BLaER1 (cell line): ENCODE measurements around the gene SMCHD1.
"Not testable (repeated sequence)": the region's sequence is repeated elsewhere in the genome, so short reads cannot be mapped to it uniquely, and the experiment has no call there.

ENCODE experiments used
- H3K27ac ChIP-seq: shearing (Covaris generic); formaldehyde crosslinking; 2 replicates; pipeline ENCODE4 v1.8.1; 2022
- H3K27me3 ChIP-seq: shearing (Covaris generic); formaldehyde crosslinking; 2 replicates; pipeline ENCODE4 v1.8.1; 2022
- H3K36me3 ChIP-seq: shearing (Covaris generic); formaldehyde crosslinking; 2 replicates; pipeline ENCODE4 v1.8.1; 2022
- H3K4me1 ChIP-seq: shearing (Covaris generic); formaldehyde crosslinking; 2 replicates; pipeline ENCODE4 v1.8.1; 2022
- H3K4me2 ChIP-seq: shearing (Covaris generic); formaldehyde crosslinking; 2 replicates; pipeline ENCODE4 v1.8.1; 2022
- H3K4me3 ChIP-seq: shearing (Covaris generic); formaldehyde crosslinking; 2 replicates; pipeline ENCODE4 v1.8.1; 2022
- H3K9ac ChIP-seq: shearing (Covaris generic); formaldehyde crosslinking; 2 replicates; pipeline ENCODE4 v1.8.1; 2022
- H3K9me3 ChIP-seq: shearing (Covaris generic); formaldehyde crosslinking; 2 replicates; pipeline ENCODE4 v1.8.1; 2022
- H4K20me1 ChIP-seq: shearing (Covaris generic); formaldehyde crosslinking; 2 replicates; pipeline ENCODE4 v1.8.1; 2022
- Cebpa-rat ChIP-seq: shearing (Covaris generic); IDR thresholded peaks from 2 replicates; pipeline ENCODE4 v1.8.1; 2022

The SMCHD1 gene

GRCh38 chr18:2846636-2847316 is 191.2 kb downstream of the SMCHD1 start, which contains the start of gene EMILIN2:
Gene EMILIN2 (plus strand): TSS chr18:2847006. CDS start chr18:2847189, 183 bp downstream.
- Histone ChIP-seq H3K4me2 (peak within 1 kb of the TSS; percentile 96), H4K20me1 (peaks cover 29% of the 10 kb centered on the region), H3K4me3 (peak within 1 kb of the TSS; percentile 68), H3K27me3 (peaks cover 68% of the 10 kb centered on the region), H3K9me3 (no peaks in the 10 kb centered on the region), H3K27ac (no peak within 1 kb of the TSS), H3K36me3 (no peaks in the 10 kb centered on the region), H3K9ac (0 out of 2 replicates have a peak within 1 kb of the TSS, but pooled peaks have one; percentile 8), H3K4me1 (peaks cover 37% of the 10 kb centered on the region)
- no peak for TF ChIP-seq Cebpa-rat

GRCh38 chr18:2847317-2848246 is 192.1 kb downstream of the SMCHD1 start:
- no peaks in the 10 kb centered on the region for H3K9me3 ChIP-seq
- peak overlapping the region; percentile 68 for H3K4me3 ChIP-seq
- 0 out of 2 replicates have a peak overlapping the region, but pooled peaks have one; percentile 8 for H3K9ac ChIP-seq
- H3K27ac ChIP-seq, result no peak overlapping the region
- TF ChIP-seq Cebpa-rat, result no peak
- peaks cover 37% of the 10 kb centered on the region for H3K4me1 ChIP-seq
- H4K20me1 ChIP-seq, result peaks cover 29% of the 10 kb centered on the region
- no peaks in the 10 kb centered on the region for H3K36me3 ChIP-seq
- H3K4me2 ChIP-seq, result peak overlapping the region; percentile 96
- peaks cover 68% of the 10 kb centered on the region for H3K27me3 ChIP-seq

GRCh38 chr18:2848247-2849246 is 193.0 kb downstream of the SMCHD1 start:
- H4K20me1 ChIP-seq, result peaks cover 29% of the 10 kb centered on the region
- H3K27me3 ChIP-seq, result peaks cover 68% of the 10 kb centered on the region
- peak overlapping the region; percentile 96 for H3K4me2 ChIP-seq
- no peaks in the 10 kb centered on the region for H3K9me3 ChIP-seq
- no peak for TF ChIP-seq Cebpa-rat
- no peak overlapping the region for H3K9ac ChIP-seq
- H3K4me3 ChIP-seq, result peak overlapping the region; percentile 68; the same call in 1 of the 2 replicates
- no peaks in the 10 kb centered on the region for H3K36me3 ChIP-seq
- H3K27ac ChIP-seq, result no peak overlapping the region
- peaks cover 32% of the 10 kb centered on the region for H3K4me1 ChIP-seq

GRCh38 chr18:2850816-2851215 is 195.3 kb downstream of the SMCHD1 start:
- Histone ChIP-seq H3K4me1 (peaks cover 25% of the 10 kb centered on the region), H3K27ac (no peak overlapping the region), H3K27me3 (peaks cover 51% of the 10 kb centered on the region), H4K20me1 (peaks cover 29% of the 10 kb centered on the region), H3K4me2 (no peak overlapping the region), H3K36me3 (no peaks in the 10 kb centered on the region), H3K9ac (no peak overlapping the region), H3K4me3 (no peak overlapping the region), H3K9me3 (no peaks in the 10 kb centered on the region)
- no peak for TF ChIP-seq Cebpa-rat

- Histone ChIP-seq H3K4me1 (peaks cover 19% of the 10 kb centered on the region), H3K36me3 (no peaks in the 10 kb centered on the region), H3K4me3 (no peak overlapping the region), H4K20me1 (peaks cover 22% of the 10 kb centered on the region), H3K27ac (no peak overlapping the region), H3K4me2 (no peak overlapping the region), H3K9ac (no peak overlapping the region), H3K9me3 (no peaks in the 10 kb centered on the region), H3K27me3 (peaks cover 41% of the 10 kb centered on the region)
- TF ChIP-seq Cebpa-rat, result no peak
These were observed 196.2 kb downstream of the SMCHD1 start for GRCh38 chr18:2851771-2852170.

- H3K4me2 ChIP-seq, H3K4me3 ChIP-seq, H3K36me3 ChIP-seq, H3K27ac ChIP-seq, H3K9me3 ChIP-seq, H3K9ac ChIP-seq: not testable (repeated sequence)
- H3K4me1 ChIP-seq, result peaks cover 12% of the 10 kb centered on the region
- H4K20me1 ChIP-seq, result peaks cover 15% of the 10 kb centered on the region
- H3K27me3 ChIP-seq, result peaks cover 34% of the 10 kb centered on the region
These were observed 196.9 kb downstream of the SMCHD1 start for GRCh38 chr18:2852460-2852859.

- no peaks in the 10 kb centered on the region for H3K36me3 ChIP-seq
- no peak overlapping the region for H3K9ac ChIP-seq
- H3K4me3 ChIP-seq, result no peak overlapping the region
- no peak overlapping the region for H3K4me2 ChIP-seq
- TF ChIP-seq Cebpa-rat, result no peak
- H3K27ac ChIP-seq, result no peak overlapping the region
- no peaks in the 10 kb centered on the region for H3K9me3 ChIP-seq
- peaks cover 4% of the 10 kb centered on the region; the same call in 1 of the 2 replicates for H3K4me1 ChIP-seq
- peaks cover 25% of the 10 kb centered on the region for H3K27me3 ChIP-seq
- H4K20me1 ChIP-seq, result peaks cover 7% of the 10 kb centered on the region; the same call in 1 of the 2 replicates
These were observed 197.8 kb downstream of the SMCHD1 start for GRCh38 chr18:2853173-2853925.

GRCh38 chr18:2853926-2854664 is 198.6 kb downstream of the SMCHD1 start:
- no peaks in the 10 kb centered on the region for H3K9me3 ChIP-seq
- TF ChIP-seq Cebpa-rat, result no peak

More at GRCh38 chr18:2853926-2854664, 198.6 kb downstream of the SMCHD1 start:
- H3K4me2 ChIP-seq, result no peak overlapping the region
- no peak overlapping the region for H3K27ac ChIP-seq
- H3K27me3 ChIP-seq, result peaks cover 18% of the 10 kb centered on the region
- H3K9ac ChIP-seq, result no peak overlapping the region
- no peaks in the 10 kb centered on the region for H3K4me1 ChIP-seq
- no peaks in the 10 kb centered on the region for H4K20me1 ChIP-seq
- H3K4me3 ChIP-seq, result no peak overlapping the region
- no peaks in the 10 kb centered on the region for H3K36me3 ChIP-seq
